PC-3 (cell line): ENCODE measurements around the gene TRIP6.

Experiments
- EZH2 ChIP-seq: fragments of 300-600 bp; sonication (generic); IDR thresholded peaks from one replicate; pipeline ENCODE4 v1.6.1; 2017; ENCODE audit warnings: antibody characterized with exemption, mild to moderate bottlenecking, low read length; ENCODE audit not compliant: unreplicated experiment
- EZH2phosphoT487 ChIP-seq: fragments of 300-600 bp; sonication (generic); IDR thresholded peaks from 2 replicates; pipeline ENCODE4 v1.6.1; 2018; ENCODE audit warnings: mild to moderate bottlenecking, antibody characterized with exemption, low read length, borderline replicate concordance
- TF ChIP-seq, protein P1 (sequence below): fragments of 300-600 bp; sonication (generic); conservative IDR thresholded peaks from 2 replicates; pipeline ENCODE4 v1.5.1; 2017; ENCODE audit warnings: antibody characterized with exemption, low read depth, mild to moderate bottlenecking, low read length

DNA sequence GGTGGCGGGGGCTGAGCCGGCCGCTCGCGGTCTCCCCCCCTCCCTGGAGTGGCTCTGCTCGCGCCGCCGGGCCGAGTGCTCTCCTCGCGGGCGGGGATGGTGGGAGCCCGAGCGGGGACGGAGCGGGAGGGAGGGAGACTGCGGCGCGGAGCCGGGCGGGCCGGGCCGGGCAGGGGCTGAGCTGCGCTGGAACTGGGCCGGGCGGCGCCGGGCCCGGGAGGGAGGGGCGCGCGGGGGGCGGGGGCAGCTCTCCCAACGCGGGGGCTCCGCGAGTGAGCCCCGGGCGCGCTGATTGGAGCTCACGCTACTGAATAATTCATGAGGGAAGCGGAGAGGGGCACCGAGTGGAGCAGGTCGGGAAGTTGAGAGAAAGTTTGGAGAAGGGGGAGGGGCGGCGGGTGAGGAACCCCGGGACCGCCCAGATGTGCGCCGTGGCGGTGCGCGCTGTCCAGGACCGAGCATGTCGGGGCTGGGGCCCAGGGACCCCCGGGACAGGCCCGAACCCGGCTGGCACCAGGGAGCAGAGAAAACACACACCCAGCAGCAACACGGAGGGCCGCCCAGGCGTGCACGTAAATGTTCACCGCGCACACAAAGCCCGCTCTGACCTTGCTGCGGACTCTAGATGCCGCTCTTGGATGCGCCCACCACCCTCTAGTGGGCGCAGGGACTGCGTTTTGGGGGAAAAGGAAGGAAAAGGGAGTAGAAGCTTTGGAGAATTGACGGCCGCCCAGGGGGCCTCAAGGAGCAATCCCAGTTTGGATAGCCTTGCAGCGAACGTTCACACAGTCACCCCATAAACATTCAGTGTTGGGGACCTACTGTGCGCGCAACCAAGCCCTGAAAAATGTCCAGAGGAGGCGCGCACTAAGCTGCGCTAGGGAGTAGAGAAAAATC lies 39.6 kb upstream of the TRIP6 start, which contains the start of gene EPHB4:
- TF ChIP-seq, protein P1, sequence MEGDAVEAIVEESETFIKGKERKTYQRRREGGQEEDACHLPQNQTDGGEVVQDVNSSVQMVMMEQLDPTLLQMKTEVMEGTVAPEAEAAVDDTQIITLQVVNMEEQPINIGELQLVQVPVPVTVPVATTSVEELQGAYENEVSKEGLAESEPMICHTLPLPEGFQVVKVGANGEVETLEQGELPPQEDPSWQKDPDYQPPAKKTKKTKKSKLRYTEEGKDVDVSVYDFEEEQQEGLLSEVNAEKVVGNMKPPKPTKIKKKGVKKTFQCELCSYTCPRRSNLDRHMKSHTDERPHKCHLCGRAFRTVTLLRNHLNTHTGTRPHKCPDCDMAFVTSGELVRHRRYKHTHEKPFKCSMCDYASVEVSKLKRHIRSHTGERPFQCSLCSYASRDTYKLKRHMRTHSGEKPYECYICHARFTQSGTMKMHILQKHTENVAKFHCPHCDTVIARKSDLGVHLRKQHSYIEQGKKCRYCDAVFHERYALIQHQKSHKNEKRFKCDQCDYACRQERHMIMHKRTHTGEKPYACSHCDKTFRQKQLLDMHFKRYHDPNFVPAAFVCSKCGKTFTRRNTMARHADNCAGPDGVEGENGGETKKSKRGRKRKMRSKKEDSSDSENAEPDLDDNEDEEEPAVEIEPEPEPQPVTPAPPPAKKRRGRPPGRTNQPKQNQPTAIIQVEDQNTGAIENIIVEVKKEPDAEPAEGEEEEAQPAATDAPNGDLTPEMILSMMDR = peak; percentile 62
- TF ChIP-seq EZH2 (no peak), EZH2phosphoT487 (no peak)
